HG03139 (cell line): ENCODE measurements around the gene PCA3.

Experiments used
- ATAC-seq: cut with Tn5 transposase; IDR thresholded peaks from one replicate; pipeline ENCODE4 v1.9.1; 2021; ENCODE audit not compliant: unreplicated experiment

PCA3 gene

DNA sequence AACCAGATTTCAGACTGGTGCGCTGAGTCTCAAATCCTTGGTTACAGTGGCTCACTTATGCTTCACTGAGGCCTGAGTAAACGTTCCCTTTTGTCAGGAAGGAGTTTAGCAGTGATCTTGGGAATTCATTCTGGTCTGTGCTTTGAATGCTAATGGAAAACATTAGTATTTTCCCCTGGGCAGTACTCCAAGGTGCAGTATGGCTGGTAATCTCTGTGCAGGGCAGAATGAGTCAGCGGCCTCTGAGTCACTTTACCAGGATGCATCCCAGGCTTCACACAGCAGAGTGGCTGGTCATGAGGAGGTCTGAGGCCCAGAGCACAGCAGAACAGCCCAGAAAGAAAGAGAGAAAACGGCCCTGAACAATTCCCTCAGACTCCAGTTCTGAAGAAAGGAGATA, 54.0 kb downstream of the PCA3 start:
- ATAC-seq: no peak

GRCh38 chr9:76820431-76820830, 56.2 kb downstream of the PCA3 start:
- no peak for ATAC-seq

DNA sequence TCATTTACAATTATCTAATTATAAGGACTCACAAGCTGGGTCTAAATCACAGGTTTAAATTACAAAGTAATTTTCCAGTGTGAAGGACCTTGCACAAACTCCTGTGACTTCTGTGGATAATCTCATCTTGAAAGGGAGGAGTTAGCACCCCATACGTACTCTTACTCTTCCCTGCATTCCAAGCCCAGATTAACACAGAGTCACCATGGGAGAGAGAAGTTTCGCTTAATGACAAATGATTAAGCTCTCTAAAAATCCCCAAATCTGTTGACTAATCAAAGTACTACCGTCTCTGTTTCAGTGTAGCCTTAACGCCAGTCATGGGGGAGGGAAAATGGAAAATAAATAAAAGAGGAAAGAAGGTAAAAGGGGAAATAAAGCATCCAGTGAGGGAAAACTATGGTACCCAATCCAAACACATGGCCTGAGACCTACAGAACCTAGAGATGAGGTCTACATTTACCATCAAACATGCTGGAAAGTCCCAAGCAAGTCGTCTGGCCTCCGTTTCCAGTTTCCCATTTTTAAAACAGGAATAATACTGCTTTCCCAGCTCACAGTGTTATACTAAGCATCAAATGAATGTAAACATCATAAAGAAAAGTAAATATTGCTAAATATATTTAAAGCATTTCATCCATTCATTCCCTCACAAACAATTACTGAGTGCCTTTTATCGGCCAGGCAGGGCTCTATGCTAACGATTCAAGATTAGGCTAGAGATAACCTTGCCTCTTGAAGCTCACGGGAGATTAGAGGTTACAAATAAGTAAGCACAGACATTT, 63.2 kb downstream of the PCA3 start:
- no peak for ATAC-seq

- ATAC-seq: no peak
Observed at GRCh38 chr9:76828447-76828846, 64.2 kb downstream of the PCA3 start.

DNA sequence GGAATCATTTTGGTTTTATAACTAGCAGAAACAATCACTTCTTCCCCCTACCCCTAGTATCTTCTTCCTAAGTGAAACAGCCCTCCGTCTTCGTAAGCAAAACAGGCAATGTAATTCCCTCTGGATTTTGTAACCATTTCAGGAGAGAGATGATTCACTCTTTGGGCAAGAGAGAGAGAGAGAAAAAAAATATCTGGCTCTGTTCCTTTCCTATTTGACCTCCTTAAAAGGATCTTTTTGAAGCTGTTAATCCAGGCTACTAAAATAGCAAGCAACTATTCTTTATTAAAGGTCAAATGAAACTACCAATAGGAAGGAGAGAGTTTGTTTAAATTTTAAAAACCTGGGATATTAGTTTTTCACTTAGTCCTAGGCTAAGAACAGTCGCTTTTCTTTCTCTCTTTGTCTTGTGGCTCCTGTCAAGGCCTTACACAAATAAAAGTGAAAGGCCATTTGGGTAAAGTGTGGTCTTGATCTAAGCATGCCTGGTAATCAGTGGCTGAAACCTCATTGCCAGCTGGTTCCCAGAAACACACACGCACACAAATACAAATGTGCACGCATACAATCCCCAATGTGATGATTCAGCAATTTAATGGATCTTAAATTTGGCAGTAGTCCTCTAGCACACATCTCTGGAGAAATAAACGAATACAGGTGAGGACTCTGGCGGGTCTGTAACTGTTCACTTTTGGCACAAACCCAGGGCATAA, 71.5 kb downstream of the PCA3 start:
- ATAC-seq: no peak
